NCI-H524 treated with DMSO at 0.1 percent for 48 hours (cell line): ENCODE data around the gene RNF144B.

ENCODE experiments used
- DNase-seq: peaks from one replicate; lab custom pipeline; 2025; lab: John Stamatoyannopoulos, UW

RNF144B gene

GRCh38 chr6:18511211-18511610 lies 124.1 kb downstream of the RNF144B start:
- DNase-seq = no peak

- no peak for DNase-seq
These were observed 126.2 kb downstream of the RNF144B start for GRCh38 chr6:18513253-18513798.

GRCh38 chr6:18514180-18514579 lies 127.0 kb downstream of the RNF144B start:
- no peak for DNase-seq

- no peak for DNase-seq
These were observed 128.6 kb downstream of the RNF144B start for GRCh38 chr6:18515767-18516166.
